WERI-Rb-1 (cell line): Measurements from ENCODE around the gene CNPY4.

Source experiments
- DNase-seq: peaks from one replicate; pipeline ENCODE4 v3.0.0-alpha.2; 2020
- H3K27ac ChIP-seq: fragments of 250-450 bp; sonication (Bioruptor Pico); 2 replicates; pipeline ENCODE4 v1.5.1; 2020; ENCODE audit warnings: mild to moderate bottlenecking, moderate library complexity
- H3K27me3 ChIP-seq: fragments of 250-450 bp; sonication (Bioruptor Pico); 2 replicates; pipeline ENCODE4 v1.5.1; 2021; ENCODE audit warnings: mild to moderate bottlenecking, low read depth, moderate library complexity; ENCODE audit not compliant: insufficient read depth, severe bottlenecking
- H3K36me3 ChIP-seq: fragments of 250-450 bp; sonication (Bioruptor Pico); 2 replicates; pipeline ENCODE4 v1.5.1; 2020; ENCODE audit warnings: mild to moderate bottlenecking, moderate library complexity
- H3K4me3 ChIP-seq: 2 replicates; pipeline ENCODE4 v1.5.1; 2011; ENCODE audit warnings: low read depth, mild to moderate bottlenecking, control low read depth, low read length
- H3K9me3 ChIP-seq: fragments of 250-450 bp; sonication (Bioruptor Pico); 2 replicates; pipeline ENCODE4 v1.5.1; 2021; ENCODE audit warnings: mild to moderate bottlenecking, moderate library complexity; ENCODE audit not compliant: severe bottlenecking
- TF ChIP-seq, protein P1 (sequence below): IDR thresholded peaks from 2 replicates; pipeline ENCODE4 v1.5.1; 2011; ENCODE audit warnings: low read depth, mild to moderate bottlenecking, control low read depth, inconsistent platforms, low read length

The CNPY4 gene

DNA sequence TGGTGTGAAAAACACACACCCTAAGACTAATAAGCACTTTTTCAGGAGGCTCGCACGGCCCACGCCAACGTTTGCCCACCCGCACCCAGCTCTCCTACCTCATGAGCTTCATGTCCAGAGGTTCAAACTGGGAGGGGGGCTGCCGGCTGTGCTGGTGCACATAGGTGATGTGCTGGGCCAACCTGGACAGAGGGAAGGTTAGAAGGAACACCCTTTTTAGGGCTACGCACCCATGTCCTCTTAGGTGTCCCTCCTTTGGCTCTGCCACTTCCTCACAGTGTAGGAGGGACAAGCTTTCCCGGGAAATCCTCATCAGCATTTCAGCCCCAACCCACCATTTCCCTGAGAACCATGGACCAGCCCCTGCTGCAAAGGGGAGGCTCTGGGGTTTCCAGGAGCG, 24.1 kb upstream of the CNPY4 start:
- Histone ChIP-seq H3K27ac (no peak overlapping the region), H3K27me3 (no peaks in the 10 kb centered on the region), H3K36me3 (peaks cover 100% of the 10 kb centered on the region), H3K4me3 (no peak overlapping the region), H3K9me3 (no peaks in the 10 kb centered on the region)
- TF ChIP-seq, protein P1, sequence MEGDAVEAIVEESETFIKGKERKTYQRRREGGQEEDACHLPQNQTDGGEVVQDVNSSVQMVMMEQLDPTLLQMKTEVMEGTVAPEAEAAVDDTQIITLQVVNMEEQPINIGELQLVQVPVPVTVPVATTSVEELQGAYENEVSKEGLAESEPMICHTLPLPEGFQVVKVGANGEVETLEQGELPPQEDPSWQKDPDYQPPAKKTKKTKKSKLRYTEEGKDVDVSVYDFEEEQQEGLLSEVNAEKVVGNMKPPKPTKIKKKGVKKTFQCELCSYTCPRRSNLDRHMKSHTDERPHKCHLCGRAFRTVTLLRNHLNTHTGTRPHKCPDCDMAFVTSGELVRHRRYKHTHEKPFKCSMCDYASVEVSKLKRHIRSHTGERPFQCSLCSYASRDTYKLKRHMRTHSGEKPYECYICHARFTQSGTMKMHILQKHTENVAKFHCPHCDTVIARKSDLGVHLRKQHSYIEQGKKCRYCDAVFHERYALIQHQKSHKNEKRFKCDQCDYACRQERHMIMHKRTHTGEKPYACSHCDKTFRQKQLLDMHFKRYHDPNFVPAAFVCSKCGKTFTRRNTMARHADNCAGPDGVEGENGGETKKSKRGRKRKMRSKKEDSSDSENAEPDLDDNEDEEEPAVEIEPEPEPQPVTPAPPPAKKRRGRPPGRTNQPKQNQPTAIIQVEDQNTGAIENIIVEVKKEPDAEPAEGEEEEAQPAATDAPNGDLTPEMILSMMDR = no peak
- DNase-seq = no peak

DNA sequence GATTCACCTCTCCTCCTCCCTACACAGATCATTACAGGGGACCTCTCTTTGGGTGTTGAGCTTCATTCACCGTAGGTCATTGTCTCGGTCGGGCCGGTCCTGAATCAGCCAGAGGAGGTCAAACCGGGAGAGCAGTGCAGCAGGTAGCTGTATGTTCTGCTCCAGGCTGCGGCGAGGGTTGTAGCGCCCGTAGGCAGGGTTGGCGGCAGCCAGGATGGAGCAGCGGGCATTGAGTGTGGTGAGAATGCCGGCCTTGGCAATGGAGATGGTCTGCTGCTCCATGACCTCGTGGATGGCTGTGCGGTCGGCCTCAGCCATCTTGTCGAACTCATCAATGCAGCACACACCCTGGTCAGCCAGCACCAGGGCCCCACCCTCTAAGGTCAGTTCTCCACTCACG, 23.7 kb upstream of the CNPY4 start:
- DNase-seq = no peak

DNA sequence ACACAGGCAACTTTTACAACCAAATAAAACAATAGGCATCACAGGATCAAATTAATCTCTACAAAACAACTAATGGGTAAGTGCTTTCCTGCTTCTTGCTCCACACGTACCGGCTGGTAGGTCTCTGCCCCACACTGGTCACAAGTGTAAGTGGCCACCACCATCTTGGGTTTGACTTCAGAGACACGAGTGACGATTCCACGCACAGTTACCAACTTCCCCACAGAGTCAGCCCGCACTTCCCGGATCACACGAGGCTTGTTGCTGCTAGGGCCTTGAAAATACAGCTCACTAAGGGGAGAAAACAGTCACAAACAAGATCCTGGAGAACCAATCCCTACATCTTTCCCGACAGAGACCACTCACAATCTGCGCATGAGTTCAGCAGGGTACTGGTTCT, 20.5 kb upstream of the CNPY4 start:
- no peak overlapping the region for H3K4me3 ChIP-seq
- TF ChIP-seq, protein P1 = no peak
- H3K27me3 ChIP-seq = no peaks in the 10 kb centered on the region
- DNase-seq = no peak
- H3K9me3 ChIP-seq = no peaks in the 10 kb centered on the region
- H3K36me3 ChIP-seq = peaks cover 84% of the 10 kb centered on the region
- H3K27ac ChIP-seq = no peak overlapping the region

More for the DNA sequence above, 23.7 kb upstream of the CNPY4 start:
- Histone ChIP-seq H3K36me3 (peaks cover 100% of the 10 kb centered on the region), H3K9me3 (no peaks in the 10 kb centered on the region), H3K4me3 (no peak overlapping the region), H3K27ac (no peak overlapping the region), H3K27me3 (no peaks in the 10 kb centered on the region)
- TF ChIP-seq, protein P1 = no peak

DNA sequence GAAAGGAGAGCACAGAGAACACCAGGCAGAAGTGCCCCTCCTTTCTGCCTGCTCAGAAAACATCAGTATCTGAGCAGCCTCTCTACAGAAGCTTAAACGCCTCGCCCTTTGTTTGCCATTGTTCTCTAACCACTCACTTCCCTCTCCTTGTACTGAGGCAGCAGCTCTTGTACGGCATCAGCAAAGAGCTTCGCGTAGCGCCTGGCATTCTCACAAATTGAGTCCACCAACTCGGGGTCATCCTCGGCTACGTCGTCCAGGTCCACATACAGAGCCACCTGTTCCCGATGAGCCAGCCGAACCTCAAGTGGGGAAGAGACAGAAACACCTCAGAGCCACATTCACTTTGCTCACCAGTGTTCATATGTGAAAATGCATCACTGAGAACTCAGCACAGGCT, 20.0 kb upstream of the CNPY4 start:
- DNase-seq = no peak
- peak overlapping the region; percentile 99 for H3K4me3 ChIP-seq
- no peaks in the 10 kb centered on the region for H3K27me3 ChIP-seq
- H3K36me3 ChIP-seq = peaks cover 84% of the 10 kb centered on the region
- H3K9me3 ChIP-seq = no peaks in the 10 kb centered on the region
- TF ChIP-seq, protein P1 = no peak
- H3K27ac ChIP-seq = peak overlapping the region; percentile 100

DNA sequence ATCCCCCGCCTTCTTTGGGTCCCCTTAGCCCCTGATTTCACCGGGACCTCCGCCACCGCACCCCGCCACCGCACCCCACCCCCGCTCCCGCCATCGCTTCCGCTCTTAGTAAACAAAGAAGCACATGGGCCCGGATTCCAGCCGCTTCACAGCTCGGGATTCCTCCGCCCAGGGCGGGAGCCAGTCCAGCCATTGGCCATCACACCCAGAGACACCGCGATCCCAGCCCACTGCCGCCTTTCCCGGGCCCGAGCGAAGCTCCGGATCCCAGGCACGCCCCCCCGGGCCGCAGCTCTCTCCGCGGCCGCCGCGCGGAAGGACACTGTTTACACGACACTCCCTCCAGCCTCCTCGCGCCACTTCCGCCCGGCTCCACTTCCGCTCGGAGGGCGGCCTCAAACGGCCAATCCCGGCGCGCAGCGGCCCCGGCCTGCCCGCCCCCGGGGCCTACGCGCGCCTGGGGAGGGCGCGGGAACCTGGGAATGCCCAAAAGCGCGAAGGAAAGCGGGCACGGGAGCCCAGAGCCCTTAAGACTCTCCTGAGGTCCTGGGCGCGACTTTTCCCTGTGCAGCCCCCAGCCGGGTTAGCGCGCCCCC, 18.9 kb upstream of the CNPY4 start:
- peak; percentile 93 for DNase-seq
- Histone ChIP-seq H3K36me3 (peaks cover 84% of the 10 kb centered on the region), H3K9me3 (no peaks in the 10 kb centered on the region), H3K27ac (peak overlapping the region; percentile 100), H3K4me3 (peak overlapping the region; percentile 99), H3K27me3 (no peaks in the 10 kb centered on the region)
- TF ChIP-seq, protein P1 = no peak
